Lower leg skin (tissue), 4 donors: Measurements from ENCODE around the gene EDA. TPM values are rescaled to one million over a fixed set of nuclear protein-coding genes. Genes with fewer than 3 reads are reported as not detected.

Experiments
- DNase-seq, 2 donors: peaks; one replicate each; pipeline ENCODE4 v3.0.0-alpha.2; 2019; ENCODE audit warnings: low spot score in 2 of 2
- H3K4me3 ChIP-seq: fragments of 200-600 bp; sonication (generic); 2 replicates; pipeline ENCODE4 v1.5.1; 2017; ENCODE audit warnings: mild to moderate bottlenecking, low read depth; ENCODE audit not compliant: poor library complexity, severe bottlenecking
- CTCF ChIP-seq, 3 donors: fragments of 450-650 bp; IDR thresholded peaks; one replicate each; pipeline ENCODE4 v1.5.1; 2016; ENCODE audit warnings: antibody characterized with exemption in 3 of 3, mild to moderate bottlenecking in 3 of 3, moderate library complexity in 2 of 3
- POLR2A ChIP-seq, 2 donors: fragments of 450-650 bp; IDR thresholded peaks; one replicate each; pipeline ENCODE4 v1.6.1; 2016 to 2017; ENCODE audit warnings: antibody characterized with exemption in 2 of 2, mild to moderate bottlenecking in 1 of 2, moderate library complexity in 1 of 2
- WGBS, 2 donors: methylation state at CpG; one replicate each; pipeline ENCODE4 v1.1.5; 2018; 5-methylcytosine and 5-hydroxymethylcytosine counted together
- intact Hi-C: fragments of 100-400 bp; cut with DNase I; formaldehyde crosslinking; loops from one replicate; pipeline ENCODE4 v1.15.0; 2023; ENCODE audit warnings: low total_unique reads
- total RNA-seq, 4 donors: library from RNA; depleted of rRNA; stranded (reverse); fragments of >200 nt; gene quantifications; one replicate each; pipeline ENCODE4 v1.1.0, GENCODE V29; 2016

Gene EDA
- total RNA-seq, 4 donors from 2014 or later = 3.0 to 9.9 (median 4.5) TPM

GRCh38 chrX:69618803-69619202 is 2.9 kb downstream of the EDA start:
- no peak overlapping the region for H3K4me3 ChIP-seq
- no peak for DNase-seq
- no peak for TF ChIP-seq POLR2A (IDR thresholded peaks at IDR 0.05)
- TF ChIP-seq CTCF (IDR thresholded peaks at IDR 0.05) = no peak
- WGBS, 2 donors = 0 to 4% methylated on average over 1 of the region's 1 CpG
- intact Hi-C loops = no loop called here

DNA sequence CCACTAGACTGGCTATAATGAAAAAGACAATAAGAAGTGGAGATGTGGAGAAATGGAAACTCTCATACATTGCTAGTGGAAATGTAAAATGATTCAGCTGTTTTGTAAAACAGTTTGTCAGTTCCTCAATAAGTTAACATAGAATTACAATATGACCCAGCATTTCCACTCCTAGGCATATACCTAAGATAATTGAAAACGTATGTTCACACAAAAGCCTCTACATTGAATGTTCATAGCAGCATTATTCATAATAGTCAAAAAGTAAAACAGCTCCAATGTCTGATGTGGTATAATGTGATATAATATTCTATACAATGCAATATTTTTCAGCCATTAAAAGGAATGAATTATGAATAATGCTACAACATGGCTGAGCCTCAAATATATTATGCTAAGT is 10.2 kb downstream of the EDA start:
- no peak for DNase-seq
- no peak overlapping the region for H3K4me3 ChIP-seq
- TF ChIP-seq POLR2A (IDR thresholded peaks at IDR 0.05) (no peak), CTCF (IDR thresholded peaks at IDR 0.05) (no peak)
- intact Hi-C loops = no loop called here
- WGBS, 2 donors = 60 to 81% methylated on average over 1 of the region's 1 CpG

DNA sequence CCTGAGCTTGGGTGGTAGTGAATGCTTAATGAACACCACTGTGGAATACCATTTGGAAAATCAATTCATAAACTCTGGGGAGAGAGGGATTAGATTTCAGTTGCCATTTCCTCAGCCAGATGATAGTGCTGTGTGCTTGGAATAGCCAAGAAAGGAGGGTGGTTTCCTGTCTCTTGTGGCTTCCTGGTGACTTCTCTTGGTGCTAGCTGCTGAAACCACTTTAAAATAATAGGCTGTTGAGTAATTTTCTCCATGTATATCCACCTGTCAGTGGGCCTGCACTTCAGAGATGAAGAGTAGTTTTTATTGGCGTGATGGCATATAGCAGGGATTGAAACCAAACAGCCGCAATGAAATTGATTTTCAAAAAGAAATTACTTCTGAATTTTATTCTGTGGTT is 11.8 kb downstream of the EDA start:
- TF ChIP-seq CTCF (IDR thresholded peaks at IDR 0.05) (no peak), POLR2A (IDR thresholded peaks at IDR 0.05) (no peak)
- H3K4me3 ChIP-seq = no peak overlapping the region
- no peak for DNase-seq
- WGBS, 2 donors = 77 to 95% methylated on average over 2 of the region's 2 CpGs
- intact Hi-C loops = no loop called here

GRCh38 chrX:69630147-69630546 is 14.2 kb downstream of the EDA start:
- H3K4me3 ChIP-seq = no peak overlapping the region
- WGBS, 2 donors = 82 to 83% methylated on average over 2 of the region's 2 CpGs
- no peak for DNase-seq
- intact Hi-C loops = no loop called here
- TF ChIP-seq POLR2A (IDR thresholded peaks at IDR 0.05) = no peak
- TF ChIP-seq CTCF (IDR thresholded peaks at IDR 0.05) = no peak

DNA sequence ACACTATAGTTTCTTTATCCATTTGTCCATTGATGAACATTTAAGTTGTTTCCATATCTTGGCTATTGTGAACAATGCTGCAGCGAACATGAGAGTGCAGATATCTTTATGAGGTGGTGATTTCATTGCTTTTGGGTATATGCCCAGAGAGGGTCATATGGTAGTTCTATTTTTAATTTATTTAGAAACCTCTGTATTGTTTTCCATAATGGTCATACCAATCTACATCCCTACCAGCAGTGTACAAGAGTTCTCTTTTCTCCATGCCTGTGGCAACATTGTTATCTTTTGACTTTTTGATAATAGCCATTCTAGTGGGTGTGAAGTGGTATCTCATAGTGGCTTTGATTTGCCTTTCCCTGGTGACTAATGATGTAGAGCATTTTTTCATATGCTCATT is 48.8 kb downstream of the EDA start:
- H3K4me3 ChIP-seq = no peak overlapping the region
- TF ChIP-seq POLR2A (IDR thresholded peaks at IDR 0.05) = no peak
- WGBS, 2 donors = 57 to 63% methylated on average over 1 of the region's 1 CpG
- DNase-seq = no peak
- intact Hi-C loops = no loop called here

DNA sequence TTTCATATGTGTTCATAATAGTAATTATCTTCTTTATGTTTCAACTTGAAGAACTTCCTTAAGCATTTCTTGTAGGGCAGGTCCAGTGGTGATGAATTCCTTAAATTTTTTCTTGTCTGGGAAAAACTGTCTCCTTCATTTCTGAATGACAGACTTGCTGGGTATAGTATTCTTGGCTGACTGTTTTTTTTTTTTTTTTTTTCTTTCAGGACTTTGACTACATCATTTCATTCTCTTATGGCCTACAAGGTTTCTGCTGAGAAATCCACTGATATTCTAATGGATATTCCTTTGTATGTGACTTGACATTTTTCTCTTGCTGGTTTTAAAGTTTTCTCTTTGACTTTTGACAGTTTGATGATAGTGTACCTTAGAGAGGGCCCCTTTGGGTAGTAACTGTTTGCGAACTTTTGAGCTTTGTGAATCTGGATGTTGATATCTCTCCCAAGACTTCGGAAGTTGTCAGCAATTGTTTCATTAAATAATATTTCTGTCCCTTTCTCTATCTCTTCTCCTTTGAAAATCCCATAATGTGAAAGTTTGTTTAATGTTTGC is 54.2 kb downstream of the EDA start:
- H3K4me3 ChIP-seq = no peak overlapping the region
- intact Hi-C loops = no loop called here
- WGBS, 2 donors = 0 to 100% methylated on average over 2 of the region's 2 CpGs
- no peak for DNase-seq
- TF ChIP-seq POLR2A (IDR thresholded peaks at IDR 0.05) (no peak), CTCF (IDR thresholded peaks at IDR 0.05) (no peak)
